HG02678 (cell line): ENCODE results near the gene OR11H7.
"Not testable (repeated sequence)": the region's sequence is repeated elsewhere in the genome, so short reads cannot be mapped to it uniquely, and the experiment has no call there.

Experiments used
- ATAC-seq: cut with Tn5 transposase; IDR thresholded peaks from one replicate; pipeline ENCODE4 v1.9.1; 2021; ENCODE audit warnings: mild to moderate bottlenecking, moderate library complexity; ENCODE audit not compliant: unreplicated experiment

OR11H7 gene

DNA sequence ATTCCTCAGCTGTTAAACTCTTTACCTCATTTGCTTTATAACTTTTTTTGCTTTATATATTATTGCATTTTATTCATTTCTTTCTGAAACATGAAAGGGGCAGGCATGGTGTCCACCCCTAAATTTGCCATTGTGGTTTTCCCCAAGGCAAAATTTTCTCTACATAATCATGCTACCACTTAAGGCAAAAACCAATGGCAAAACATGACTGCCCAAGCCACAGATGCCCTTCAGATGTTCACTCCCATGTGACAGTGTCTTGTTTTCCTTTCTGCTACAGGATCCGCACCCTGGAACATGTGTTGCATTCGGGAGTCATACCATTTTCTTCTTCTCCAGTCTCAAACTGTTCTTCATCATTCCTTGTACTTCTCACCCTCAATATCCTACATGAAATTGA lies 48.6 kb downstream of the OR11H7 start:
- no peak for ATAC-seq

DNA sequence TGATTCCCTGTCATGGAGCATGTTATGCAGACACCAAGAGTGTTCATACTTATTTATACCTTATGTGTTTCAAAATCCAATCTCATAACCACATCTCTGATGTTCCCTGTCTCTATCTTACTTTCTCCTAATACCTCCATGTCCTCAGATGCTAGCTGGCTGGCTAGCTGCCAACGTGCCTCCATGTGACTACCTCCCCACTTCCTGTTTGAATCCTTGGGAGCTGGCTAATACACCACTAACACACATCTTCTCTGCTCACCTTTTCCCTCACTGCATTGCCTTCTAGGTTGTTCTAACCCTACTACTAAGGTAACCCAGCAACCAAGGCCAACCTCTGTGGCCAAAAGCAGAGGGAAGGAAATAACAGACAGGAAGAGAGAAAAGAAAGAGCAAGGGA lies 49.6 kb downstream of the OR11H7 start:
- no peak for ATAC-seq

DNA sequence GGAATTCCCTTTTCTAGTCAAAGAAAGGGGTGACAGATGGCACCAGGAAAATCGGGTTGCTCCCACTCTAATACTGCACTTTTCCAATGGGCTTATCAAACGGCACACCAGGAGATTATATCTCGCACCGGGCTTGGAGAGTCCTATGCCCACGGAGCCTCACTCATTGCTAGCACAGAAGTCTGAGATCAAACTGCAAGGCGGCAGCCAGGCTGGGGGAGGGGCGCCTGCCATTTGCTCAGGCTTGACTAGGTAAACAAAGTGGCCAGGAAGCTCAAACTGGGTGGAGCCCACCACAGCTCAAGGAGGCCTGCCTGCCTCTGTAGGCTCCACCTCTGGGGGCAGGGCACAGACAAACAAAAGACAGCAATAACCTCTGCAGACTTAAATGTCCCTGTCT lies 51.5 kb downstream of the OR11H7 start:
- ATAC-seq: not testable (repeated sequence)
